Amygdala (tissue), 56 donors: Measurements from ENCODE around the gene ZNF835.
A peak's percentile ranks its signal among the peaks of the same experiment; 100 is the strongest.

Experiments used
- DNase-seq, 56 donors: peaks; one replicate each; lab custom pipeline; 2025; lab: John Stamatoyannopoulos, UW

Gene ZNF835

DNA sequence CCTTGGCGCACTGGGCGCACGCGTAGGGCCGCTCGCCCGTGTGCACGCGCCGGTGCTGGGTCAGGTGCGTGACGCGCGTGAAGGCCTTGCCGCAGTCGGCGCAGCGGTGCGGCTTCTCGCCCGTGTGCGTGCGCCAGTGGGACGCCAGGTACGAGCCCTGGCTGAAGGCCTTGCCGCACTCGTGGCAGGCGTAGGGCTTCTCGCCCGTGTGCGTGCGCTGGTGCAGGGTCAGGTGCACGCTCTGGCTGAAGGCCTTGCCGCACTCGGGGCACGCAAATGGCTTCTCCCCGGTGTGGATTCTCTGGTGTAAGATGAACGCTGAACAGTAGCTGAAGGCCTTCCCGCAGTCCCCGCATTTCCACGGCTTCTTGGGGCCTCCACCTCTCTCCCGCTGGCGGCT lies 7.0 kb downstream of the ZNF835 start:
- DNase-seq = no peak

GRCh38 chr19:56663931-56664500 lies 7.5 kb downstream of the ZNF835 start:
- no peak for DNase-seq

DNA sequence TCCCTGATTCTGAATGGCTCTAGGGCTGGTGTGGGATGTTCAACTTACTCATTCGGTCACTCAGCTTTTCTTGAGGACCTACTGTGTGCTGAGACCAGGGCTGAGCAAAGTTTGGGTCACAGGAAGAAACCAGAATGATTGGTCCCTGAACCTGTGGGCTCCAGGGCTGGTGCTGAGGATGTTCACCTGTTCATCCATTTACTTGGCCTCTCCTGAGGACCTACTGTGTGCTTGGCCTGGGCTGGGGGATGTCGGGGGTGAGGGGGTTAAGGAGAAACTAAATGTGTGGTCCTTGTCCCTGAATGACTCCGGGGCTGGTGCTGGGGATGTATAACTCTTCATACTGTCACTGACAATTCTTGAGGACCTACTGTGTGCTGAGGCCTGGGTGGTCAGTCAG lies 10.3 kb downstream of the ZNF835 start:
- no peak for DNase-seq

- DNase-seq = peak in 26 of 56 donors; percentile 3 to 57 (median 32)
Observed at GRCh38 chr19:56660381-56661107, 11.0 kb downstream of the ZNF835 start.

DNA sequence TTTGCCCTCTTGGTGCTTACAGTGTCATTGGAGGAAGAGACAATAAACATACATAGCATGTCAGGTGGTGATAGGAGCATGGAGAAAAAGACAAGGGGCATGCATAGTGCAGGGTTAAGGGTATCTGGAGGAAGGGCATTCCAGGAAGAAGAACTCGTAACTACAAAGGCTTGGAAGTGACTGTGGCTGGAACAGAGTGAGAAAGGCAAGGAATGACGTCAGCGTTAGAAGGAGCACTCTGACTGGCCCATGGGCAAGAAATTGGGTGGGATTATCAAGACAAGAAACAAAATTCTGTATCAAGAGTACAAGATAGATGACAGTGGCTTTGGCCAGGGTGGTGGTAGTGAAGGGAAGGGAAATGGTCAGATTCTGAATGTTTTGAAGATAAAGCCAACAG lies 17.4 kb downstream of the ZNF835 start:
- DNase-seq = no peak

DNA sequence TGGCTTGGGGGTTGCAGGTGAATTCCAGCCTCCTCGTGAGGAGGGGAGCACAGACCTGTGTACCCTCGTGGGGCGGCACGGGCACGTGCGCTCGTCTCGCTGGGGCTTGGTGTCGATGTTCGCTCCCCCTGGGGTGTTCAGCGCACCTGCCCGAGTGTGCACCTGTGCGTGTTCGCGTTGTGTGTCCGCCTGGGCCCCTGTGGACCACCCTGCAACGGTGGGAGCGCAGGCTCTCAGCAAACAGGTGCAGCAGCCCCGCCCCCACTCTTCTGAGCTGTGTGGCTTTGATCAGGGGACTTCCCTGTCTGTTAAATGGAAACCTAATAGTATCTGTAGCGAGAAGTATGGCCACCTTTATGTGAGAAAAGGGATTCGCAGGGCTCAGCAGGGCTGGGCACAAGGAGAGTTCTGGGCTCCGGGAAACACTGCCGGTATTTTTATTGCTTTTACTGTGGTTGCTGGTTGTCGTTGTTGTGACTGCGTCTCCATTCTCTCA lies 28.0 kb downstream of the ZNF835 start:
- DNase-seq = peak in 3 of 56 donors; percentile 2 to 14 (median 12)

DNA sequence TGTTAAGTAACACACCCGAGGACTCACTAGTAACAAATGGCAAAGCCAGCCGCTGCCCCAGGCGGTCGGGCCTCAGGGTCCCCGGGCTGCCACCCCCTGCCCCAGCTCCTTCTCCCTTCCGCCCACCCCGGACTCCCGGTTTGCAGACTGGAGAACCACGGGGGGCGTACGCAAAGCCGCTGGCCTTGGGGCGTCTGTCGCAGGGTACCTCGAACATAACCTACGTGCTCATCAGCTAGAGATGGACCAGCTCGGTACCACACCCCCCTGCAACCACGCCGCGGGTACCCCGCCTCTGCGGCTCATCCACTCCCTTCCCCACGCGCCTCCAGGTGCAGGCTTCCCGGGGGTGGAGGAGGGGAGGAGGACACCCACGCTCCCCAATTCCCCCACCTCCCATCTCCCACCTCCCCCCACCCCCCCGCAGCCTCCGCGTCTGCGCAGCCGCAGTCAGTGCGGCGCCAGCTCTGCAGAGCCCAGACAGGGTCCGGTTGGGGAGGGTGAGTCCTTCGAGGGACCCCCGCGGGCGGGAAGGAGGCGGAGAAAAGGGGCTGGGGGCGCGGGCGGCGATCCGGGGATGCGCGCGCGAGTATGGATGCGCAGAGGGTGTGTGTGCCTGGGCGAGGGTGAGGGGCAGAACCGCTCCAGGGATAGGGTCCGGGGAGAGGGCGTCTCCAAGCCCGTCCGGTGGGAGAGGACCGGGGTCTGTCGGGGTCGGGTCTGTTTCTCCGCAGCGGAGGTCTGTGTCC lies 28.7 kb downstream of the ZNF835 start, which contains the start of gene SMIM17:
TSS of gene SMIM17 (plus strand) at position 449 of the 749 bp plus-strand sequence. CDS start 2,509 bp downstream, outside the sequence.
- DNase-seq = peak in 2 of 56 donors; percentile 15 to 26

GRCh38 chr19:56639217-56639616 lies 32.3 kb downstream of the ZNF835 start:
- no peak for DNase-seq

DNA sequence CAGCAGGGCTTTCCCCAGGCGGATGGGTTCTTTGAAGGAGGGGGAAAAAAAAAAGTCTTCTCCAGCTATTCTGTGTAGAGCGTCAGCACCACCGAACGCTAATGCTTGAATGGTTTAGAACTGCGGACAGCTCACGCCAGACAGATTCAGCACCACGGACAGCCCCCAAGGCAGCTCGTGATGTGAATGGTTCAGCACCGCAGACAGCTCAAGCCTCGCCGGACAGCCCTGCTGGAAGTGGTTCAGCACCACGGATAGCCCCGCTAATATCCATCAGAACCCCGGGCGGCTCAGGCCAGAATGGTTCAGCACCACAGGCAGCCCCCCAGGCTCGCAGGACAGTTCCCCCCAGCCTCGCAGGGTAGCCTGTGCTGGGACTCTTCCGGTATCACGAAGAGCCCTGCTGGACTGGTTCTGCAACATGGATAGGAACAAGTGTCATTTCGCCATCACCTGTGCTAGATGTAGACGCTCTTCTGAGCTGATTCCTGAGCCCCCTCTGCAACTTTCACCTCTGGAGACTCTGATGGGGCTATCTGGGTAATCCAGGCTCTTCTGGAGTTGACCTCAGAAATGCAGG lies 33.5 kb downstream of the ZNF835 start:
- peak in 42 of 56 donors; percentile 7 to 77 (median 44) for DNase-seq

GRCh38 chr19:56633021-56633420 lies 38.5 kb downstream of the ZNF835 start:
- DNase-seq = no peak

DNA sequence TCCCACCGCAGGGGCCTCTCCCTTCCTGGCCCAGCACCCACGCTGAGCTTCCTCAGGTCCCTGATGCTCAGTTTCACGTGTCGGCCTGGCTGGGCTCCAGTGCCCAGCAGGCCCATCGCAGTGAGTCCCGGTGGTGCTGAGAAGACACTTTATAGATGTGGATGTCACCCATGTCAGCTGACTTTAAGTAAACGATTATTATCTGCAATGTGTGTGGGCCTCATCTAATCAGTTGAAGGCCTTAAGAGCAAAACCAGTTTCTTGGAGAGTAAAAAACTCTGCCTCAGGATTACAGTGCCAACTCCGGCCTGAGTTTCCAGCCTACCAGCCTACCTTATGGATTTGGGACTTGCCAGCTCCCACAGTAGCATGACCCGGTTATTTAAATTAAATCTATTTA lies 45.8 kb downstream of the ZNF835 start:
- no peak for DNase-seq

DNA sequence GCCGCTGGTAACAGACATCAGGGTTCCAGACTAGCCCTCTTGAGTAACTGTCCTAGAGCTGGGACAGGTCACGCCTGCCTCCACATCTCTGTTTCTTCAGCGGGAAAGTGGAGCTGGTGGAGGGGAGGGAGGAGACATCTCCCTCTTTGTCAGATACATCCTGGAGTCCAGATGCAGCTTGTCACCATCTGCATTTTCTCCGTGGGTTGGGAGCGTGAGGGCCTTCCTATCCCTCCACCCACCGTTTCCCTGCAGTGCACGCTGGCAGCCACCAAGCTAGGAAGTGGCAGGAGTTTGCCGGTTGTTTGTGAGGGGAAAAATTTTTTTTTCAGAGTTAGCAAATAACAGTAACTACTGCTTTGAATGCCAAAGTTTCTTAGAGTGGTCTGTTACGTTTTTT lies 48.6 kb downstream of the ZNF835 start:
- DNase-seq = no peak

GRCh38 chr19:56622374-56622773 lies 49.2 kb downstream of the ZNF835 start:
- DNase-seq = no peak

GRCh38 chr19:56619121-56619520 lies 52.4 kb downstream of the ZNF835 start:
- DNase-seq = no peak

DNA sequence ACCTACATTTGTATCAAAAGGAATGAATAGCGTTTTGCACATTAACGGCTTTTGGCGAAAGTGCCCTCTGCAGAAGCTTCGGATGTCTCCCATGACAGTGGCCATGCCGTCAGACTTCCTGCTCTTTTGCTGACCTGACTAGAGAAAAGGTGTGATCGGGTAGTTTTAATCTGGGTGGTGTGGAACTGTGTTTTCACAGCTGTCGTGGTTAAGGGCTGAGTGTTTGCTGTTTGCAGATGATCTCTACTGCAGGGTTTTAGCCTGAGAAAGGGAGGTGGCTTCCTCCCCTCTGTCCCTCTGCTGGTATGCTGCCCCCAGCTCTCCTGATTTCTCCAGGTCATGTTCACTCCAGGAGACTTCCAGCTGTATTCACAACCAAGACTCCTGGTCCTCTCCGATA lies 54.0 kb downstream of the ZNF835 start:
- DNase-seq = no peak

GRCh38 chr19:56613639-56614038 lies 57.9 kb downstream of the ZNF835 start:
- DNase-seq = no peak

DNA sequence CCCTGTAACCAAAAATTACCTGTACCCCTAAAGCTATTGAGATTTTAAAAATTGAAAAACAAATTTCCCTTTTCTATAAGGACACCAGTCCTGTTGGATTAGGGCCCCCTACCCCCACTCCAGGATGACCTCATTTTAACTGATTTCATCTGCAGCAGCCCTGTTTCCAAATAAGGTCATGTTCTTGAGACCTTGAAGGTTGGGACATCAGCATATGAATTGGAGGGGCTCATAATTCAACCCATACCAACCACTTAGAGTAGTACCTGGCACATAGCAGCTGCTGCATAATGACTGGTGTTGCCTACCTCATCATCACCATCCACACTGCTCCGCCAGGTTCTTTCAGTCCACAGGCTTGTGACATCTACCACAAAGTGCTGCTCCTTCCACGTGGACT lies 58.8 kb downstream of the ZNF835 start:
- DNase-seq = no peak
